Stimulated activated CD4-positive, alpha-beta T cell treated with anti-CD3 and anti-CD28 coated beads, TNF-alpha, amount 100 ng/mL, for 4 hours (primary cell): Measurements from ENCODE around the gene LRFN3.
"Not testable (repeated sequence)": the region's sequence is repeated elsewhere in the genome, so short reads cannot be mapped to it uniquely, and the experiment has no call there.

Source experiments
- DNase-seq, 3 experiments: peaks; one replicate each; pipeline ENCODE4 v3.0.0-alpha.2; 2020; ENCODE audit warnings: low read depth in 3 of 3

The LRFN3 gene

GRCh38 chr19:35905178-35905727 lies 30.9 kb upstream of the LRFN3 start:
- no peak for DNase-seq

GRCh38 chr19:35907377-35907745 lies 28.8 kb upstream of the LRFN3 start:
- DNase-seq, result no peak

- DNase-seq, result no peak
Measured at GRCh38 chr19:35908010-35908441, 28.1 kb upstream of the LRFN3 start, which contains the start of gene TYROBP. Gene TYROBP, minus strand, starts transcription at chr19:35908295. Its CDS starts 67 bp downstream, at chr19:35908228.

GRCh38 chr19:35908973-35909683 lies 27.0 kb upstream of the LRFN3 start:
- no peak for DNase-seq

- no peak for DNase-seq
Measured at GRCh38 chr19:35909684-35910035, 26.5 kb upstream of the LRFN3 start.

GRCh38 chr19:35910355-35910754 lies 25.8 kb upstream of the LRFN3 start:
- not testable (repeated sequence) for DNase-seq

GRCh38 chr19:35911173-35911572 lies 25.0 kb upstream of the LRFN3 start:
- DNase-seq, result no peak

- DNase-seq, result no peak
Measured at GRCh38 chr19:35911790-35912189, 24.4 kb upstream of the LRFN3 start.

- DNase-seq, result no peak
Measured at GRCh38 chr19:35913589-35913988, 22.6 kb upstream of the LRFN3 start.

- no peak for DNase-seq
Measured at GRCh38 chr19:35915443-35915842, 20.7 kb upstream of the LRFN3 start.

- no peak for DNase-seq
Measured at GRCh38 chr19:35919306-35919705, 16.9 kb upstream of the LRFN3 start.

GRCh38 chr19:35921012-35921411 lies 15.2 kb upstream of the LRFN3 start:
- no peak for DNase-seq

GRCh38 chr19:35925501-35925900 lies 10.7 kb upstream of the LRFN3 start:
- DNase-seq, result no peak

GRCh38 chr19:35928507-35928906 lies 7.7 kb upstream of the LRFN3 start:
- DNase-seq, result no peak

GRCh38 chr19:35929876-35930275 lies 6.3 kb upstream of the LRFN3 start:
- no peak for DNase-seq

- peak; percentile 93 to 99 (median 98) for DNase-seq
Measured at GRCh38 chr19:35931161-35931873, 4.9 kb upstream of the LRFN3 start.

- DNase-seq, result no peak
Measured at GRCh38 chr19:35931874-35932202, 4.3 kb upstream of the LRFN3 start.

- no peak for DNase-seq
Measured at GRCh38 chr19:35932291-35932936, 3.8 kb upstream of the LRFN3 start.

GRCh38 chr19:35936738-35937268 lies 629 bp downstream of the LRFN3 start:
- no peak for DNase-seq

GRCh38 chr19:35937345-35938281 lies 1.4 kb downstream of the LRFN3 start:
- no peak for DNase-seq
